GM23338 (cell line): Measurements from ENCODE around the gene C1R. TPM values are rescaled to one million over a fixed set of nuclear protein-coding genes. Genes with fewer than 3 reads are reported as not detected.

ENCODE experiments used
- ATAC-seq: fragments of 200-7000 bp; cut with Tn5 transposase; 3 replicates; pipeline ENCODE4 v1.9.1; 2020
- DNase-seq: peaks from one replicate; pipeline ENCODE4 v3.0.0-alpha.2; 2015; ENCODE audit warnings: low spot score
- H2AFZ ChIP-seq: fragments of 200-600 bp; sonication (generic); 2 replicates; pipeline ENCODE4 v1.8.0; 2016; ENCODE audit warnings: antibody characterized with exemption, mild to moderate bottlenecking, moderate library complexity
- H3F3A ChIP-seq: fragments of 200-600 bp; sonication (generic); replicated peaks from 2 replicates; pipeline ENCODE4 v1.8.0; 2017; ENCODE audit warnings: antibody characterized with exemption, mixed run types, low read depth
- H3K27ac ChIP-seq: fragments of 200-600 bp; sonication (generic); 2 replicates; pipeline ENCODE4 v1.6.1; 2016; ENCODE audit warnings: low read depth
- H3K27me3 ChIP-seq: fragments of 200-600 bp; sonication (generic); 2 replicates; pipeline ENCODE4 v1.8.0; 2016; ENCODE audit warnings: mild to moderate bottlenecking, mixed run types, moderate library complexity; ENCODE audit not compliant: insufficient read depth
- H3K36me3 ChIP-seq: fragments of 200-600 bp; sonication (generic); 2 replicates; pipeline ENCODE4 v1.8.0; 2016; ENCODE audit warnings: mild to moderate bottlenecking; ENCODE audit not compliant: insufficient read depth
- H3K4me1 ChIP-seq: fragments of 200-600 bp; sonication (generic); 2 replicates; pipeline ENCODE4 v1.8.0; 2016; ENCODE audit warnings: mild to moderate bottlenecking, moderate library complexity; ENCODE audit not compliant: insufficient read depth
- H3K4me2 ChIP-seq: fragments of 200-600 bp; sonication (generic); 2 replicates; pipeline ENCODE4 v1.7.1; 2017; ENCODE audit warnings: mixed run types
- H3K4me3 ChIP-seq: fragments of 200-600 bp; sonication (generic); 2 replicates; pipeline ENCODE4 v1.6.1; 2016; ENCODE audit warnings: mixed run types
- H3K79me2 ChIP-seq: fragments of 200-600 bp; sonication (generic); replicated peaks from 2 replicates; pipeline ENCODE4 v1.8.0; 2017; ENCODE audit warnings: mild to moderate bottlenecking; ENCODE audit not compliant: insufficient read depth
- H3K9me2 ChIP-seq: fragments of 200-600 bp; sonication (generic); 2 replicates; pipeline ENCODE4 v1.8.0; 2017; ENCODE audit not compliant: insufficient read depth
- H4K20me1 ChIP-seq: fragments of 200-600 bp; sonication (generic); replicated peaks from 2 replicates; pipeline ENCODE4 v1.8.0; 2017; ENCODE audit warnings: mild to moderate bottlenecking; ENCODE audit not compliant: insufficient read depth
- H3K27ac Mint-ChIP-seq: 2 replicates; pipeline ENCODE4 v1.8.0; 2020; ENCODE audit warnings: inconsistent platforms, mild to moderate bottlenecking, moderate library complexity, mixed read lengths
- H3K27me3 Mint-ChIP-seq: 3 replicates; pipeline ENCODE4 v1.8.0; 2022; ENCODE audit warnings: low read depth, mild to moderate bottlenecking, moderate library complexity, mixed read lengths, inconsistent platforms; ENCODE audit not compliant: insufficient read depth, poor library complexity
- H3K36me3 Mint-ChIP-seq: 3 replicates; pipeline ENCODE4 v1.8.0; 2021; ENCODE audit warnings: low read depth, mild to moderate bottlenecking, inconsistent platforms, moderate library complexity, mixed read lengths
- H3K4me1 Mint-ChIP-seq: 3 replicates; pipeline ENCODE4 v1.8.0; 2020; ENCODE audit warnings: mild to moderate bottlenecking, inconsistent platforms, mixed read lengths
- H3K4me3 Mint-ChIP-seq: 3 replicates; pipeline ENCODE4 v1.8.0; 2021; ENCODE audit warnings: moderate library complexity, mild to moderate bottlenecking, inconsistent platforms, mixed read lengths
- H3K9me3 Mint-ChIP-seq: 3 replicates; pipeline ENCODE4 v1.8.0; 2020; ENCODE audit warnings: moderate library complexity, mild to moderate bottlenecking, inconsistent platforms, mixed read lengths
- CREB1 ChIP-seq: fragments of 250-450 bp; sonication (Bioruptor Pico); IDR thresholded peaks from 2 replicates; pipeline ENCODE4 v1.5.0; 2020; ENCODE audit warnings: low read depth, mild to moderate bottlenecking, moderate library complexity
- CTCF ChIP-seq, 2 experiments: fragments of 200-600 bp in 1 of 2; sonication (generic) in 1 of 2; conservative IDR thresholded peaks; 2 replicates each; pipeline versions ENCODE4 v1.5.1 to v1.6.1; 2016 to 2017; ENCODE audit warnings: antibody characterized with exemption in 2 of 2, low read depth in 2 of 2, mild to moderate bottlenecking in 2 of 2, moderate library complexity in 1 of 2
- ETS1 ChIP-seq: IDR thresholded peaks from 2 replicates; pipeline ENCODE4 v1.6.1; 2016; ENCODE audit warnings: antibody characterized with exemption
- EZH2 ChIP-seq: fragments of 200-600 bp; sonication (generic); IDR thresholded peaks from one replicate; pipeline ENCODE4 v1.8.0; 2017; ENCODE audit warnings: antibody characterized with exemption, mild to moderate bottlenecking, low read depth; ENCODE audit not compliant: unreplicated experiment
- EZH2phosphoT487 ChIP-seq: fragments of 200-600 bp; sonication (generic); IDR thresholded peaks from one replicate; pipeline ENCODE4 v1.8.1; 2018; ENCODE audit warnings: antibody characterized with exemption; ENCODE audit not compliant: unreplicated experiment
- JUNB ChIP-seq: IDR thresholded peaks from one replicate; pipeline ENCODE4 v1.6.1; 2016; ENCODE audit warnings: antibody characterized with exemption; ENCODE audit not compliant: unreplicated experiment
- NANOG ChIP-seq: IDR thresholded peaks from 2 replicates; pipeline ENCODE4 v1.6.1; 2016; ENCODE audit warnings: antibody characterized with exemption, borderline replicate concordance
- POLR2AphosphoS5 ChIP-seq: IDR thresholded peaks from 2 replicates; pipeline ENCODE4 v1.6.1; 2016; ENCODE audit warnings: antibody characterized with exemption, low read depth
- REST ChIP-seq: IDR thresholded peaks from one replicate; pipeline ENCODE4 v1.6.1; 2018; ENCODE audit warnings: antibody characterized with exemption; ENCODE audit not compliant: unreplicated experiment
- STAT1 ChIP-seq: IDR thresholded peaks from one replicate; pipeline ENCODE4 v1.6.1; 2016; ENCODE audit warnings: antibody characterized with exemption; ENCODE audit not compliant: unreplicated experiment
- ZNF114 ChIP-seq: fragments of 250-450 bp; sonication (Bioruptor Pico); IDR thresholded peaks from 2 replicates; pipeline ENCODE4 v1.5.0; 2020; ENCODE audit warnings: mild to moderate bottlenecking, moderate library complexity
- ZNF331 ChIP-seq: fragments of 250-450 bp; sonication (Bioruptor Pico); IDR thresholded peaks from 2 replicates; pipeline ENCODE4 v1.5.0; 2020; ENCODE audit warnings: low read depth, mild to moderate bottlenecking, moderate library complexity
- polyA plus RNA-seq: library from polyadenylated mRNA; unstranded; fragments of >200 nt; fragmentation: Nextera tagmentation; extraction: Ambion mirVana; gene quantifications from 2 replicates; pipeline ENCODE4 v1.2.1, GENCODE V29; 2016
- total RNA-seq: library from RNA; depleted of rRNA; stranded (reverse); fragments of >200 nt; shearing (Covaris generic); gene quantifications from 2 replicates; pipeline ENCODE4 v1.2.3, GENCODE V29; 2014
- TF ChIP-seq, protein P1 (sequence below): fragments of 250-450 bp; sonication (Bioruptor Pico); IDR thresholded peaks from 2 replicates; pipeline ENCODE4 v1.5.0; 2020; ENCODE audit warnings: mild to moderate bottlenecking, moderate library complexity

Gene C1R
- total and polyA plus RNA-seq, 2 experiments from 2014 or later: 6.4 to 8.8 TPM

DNA sequence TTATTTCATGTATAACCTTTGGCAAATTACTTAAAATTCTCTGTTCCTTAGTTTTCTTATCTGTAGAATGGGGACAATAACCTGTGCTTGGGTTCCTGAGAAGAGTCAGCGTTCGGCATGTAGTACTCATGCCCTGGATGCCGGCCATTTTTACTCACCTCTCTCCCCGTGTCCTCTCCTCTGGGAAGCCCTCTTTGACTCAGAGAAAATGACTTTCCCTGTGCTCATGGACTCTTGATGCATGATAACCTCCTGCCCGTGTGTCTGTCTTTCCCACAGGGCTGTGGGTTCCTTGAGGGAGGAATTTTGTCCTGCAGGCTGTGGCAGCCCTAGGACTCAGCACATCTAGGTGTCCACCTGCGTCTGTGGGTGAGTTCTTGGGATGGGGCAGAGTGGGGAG, 22.6 kb upstream of the C1R start:
- H3K27me3 ChIP-seq: no peaks in the 10 kb centered on the region
- DNase-seq (no peak), ATAC-seq (no peak)
- H3K79me2 ChIP-seq: no peaks in the 10 kb centered on the region
- H3K4me1 ChIP-seq: no peaks in the 10 kb centered on the region; the same call in 1 of the 2 replicates
- Mint-ChIP-seq H3K4me3 (no peak overlapping the region), H3K9me3 (no peaks in the 10 kb centered on the region), H3K36me3 (no peaks in the 10 kb centered on the region), H3K4me1 (peaks cover 4% of the 10 kb centered on the region; the same call in 1 of the 3 replicates), H3K27ac (no peak overlapping the region), H3K27me3 (peaks cover 6% of the 10 kb centered on the region)
- H3K4me3 ChIP-seq: no peak overlapping the region
- no peaks in the 10 kb centered on the region for H3K36me3 ChIP-seq
- no peaks in the 10 kb centered on the region for H4K20me1 ChIP-seq
- no peak overlapping the region for H2AFZ ChIP-seq
- no peaks in the 10 kb centered on the region for H3F3A ChIP-seq
- no peak overlapping the region for H3K4me2 ChIP-seq
- no peak for TF ChIP-seq EZH2
- no peak for TF ChIP-seq CTCF (conservative IDR thresholded peaks at IDR 0.05; ENCODE audit: low read depth in 2 of 2)
- TF ChIP-seq ETS1: no peak
- no peak for TF ChIP-seq POLR2AphosphoS5
- TF ChIP-seq NANOG: no peak
- no peak for TF ChIP-seq ZNF114 (CRISPR knock-in tag)
- TF ChIP-seq ZNF331 (CRISPR knock-in tag): no peak
- no peak for TF ChIP-seq CREB1 (CRISPR knock-in tag)
- TF ChIP-seq EZH2phosphoT487: no peak
- TF ChIP-seq JUNB: no peak
- TF ChIP-seq, protein P1, sequence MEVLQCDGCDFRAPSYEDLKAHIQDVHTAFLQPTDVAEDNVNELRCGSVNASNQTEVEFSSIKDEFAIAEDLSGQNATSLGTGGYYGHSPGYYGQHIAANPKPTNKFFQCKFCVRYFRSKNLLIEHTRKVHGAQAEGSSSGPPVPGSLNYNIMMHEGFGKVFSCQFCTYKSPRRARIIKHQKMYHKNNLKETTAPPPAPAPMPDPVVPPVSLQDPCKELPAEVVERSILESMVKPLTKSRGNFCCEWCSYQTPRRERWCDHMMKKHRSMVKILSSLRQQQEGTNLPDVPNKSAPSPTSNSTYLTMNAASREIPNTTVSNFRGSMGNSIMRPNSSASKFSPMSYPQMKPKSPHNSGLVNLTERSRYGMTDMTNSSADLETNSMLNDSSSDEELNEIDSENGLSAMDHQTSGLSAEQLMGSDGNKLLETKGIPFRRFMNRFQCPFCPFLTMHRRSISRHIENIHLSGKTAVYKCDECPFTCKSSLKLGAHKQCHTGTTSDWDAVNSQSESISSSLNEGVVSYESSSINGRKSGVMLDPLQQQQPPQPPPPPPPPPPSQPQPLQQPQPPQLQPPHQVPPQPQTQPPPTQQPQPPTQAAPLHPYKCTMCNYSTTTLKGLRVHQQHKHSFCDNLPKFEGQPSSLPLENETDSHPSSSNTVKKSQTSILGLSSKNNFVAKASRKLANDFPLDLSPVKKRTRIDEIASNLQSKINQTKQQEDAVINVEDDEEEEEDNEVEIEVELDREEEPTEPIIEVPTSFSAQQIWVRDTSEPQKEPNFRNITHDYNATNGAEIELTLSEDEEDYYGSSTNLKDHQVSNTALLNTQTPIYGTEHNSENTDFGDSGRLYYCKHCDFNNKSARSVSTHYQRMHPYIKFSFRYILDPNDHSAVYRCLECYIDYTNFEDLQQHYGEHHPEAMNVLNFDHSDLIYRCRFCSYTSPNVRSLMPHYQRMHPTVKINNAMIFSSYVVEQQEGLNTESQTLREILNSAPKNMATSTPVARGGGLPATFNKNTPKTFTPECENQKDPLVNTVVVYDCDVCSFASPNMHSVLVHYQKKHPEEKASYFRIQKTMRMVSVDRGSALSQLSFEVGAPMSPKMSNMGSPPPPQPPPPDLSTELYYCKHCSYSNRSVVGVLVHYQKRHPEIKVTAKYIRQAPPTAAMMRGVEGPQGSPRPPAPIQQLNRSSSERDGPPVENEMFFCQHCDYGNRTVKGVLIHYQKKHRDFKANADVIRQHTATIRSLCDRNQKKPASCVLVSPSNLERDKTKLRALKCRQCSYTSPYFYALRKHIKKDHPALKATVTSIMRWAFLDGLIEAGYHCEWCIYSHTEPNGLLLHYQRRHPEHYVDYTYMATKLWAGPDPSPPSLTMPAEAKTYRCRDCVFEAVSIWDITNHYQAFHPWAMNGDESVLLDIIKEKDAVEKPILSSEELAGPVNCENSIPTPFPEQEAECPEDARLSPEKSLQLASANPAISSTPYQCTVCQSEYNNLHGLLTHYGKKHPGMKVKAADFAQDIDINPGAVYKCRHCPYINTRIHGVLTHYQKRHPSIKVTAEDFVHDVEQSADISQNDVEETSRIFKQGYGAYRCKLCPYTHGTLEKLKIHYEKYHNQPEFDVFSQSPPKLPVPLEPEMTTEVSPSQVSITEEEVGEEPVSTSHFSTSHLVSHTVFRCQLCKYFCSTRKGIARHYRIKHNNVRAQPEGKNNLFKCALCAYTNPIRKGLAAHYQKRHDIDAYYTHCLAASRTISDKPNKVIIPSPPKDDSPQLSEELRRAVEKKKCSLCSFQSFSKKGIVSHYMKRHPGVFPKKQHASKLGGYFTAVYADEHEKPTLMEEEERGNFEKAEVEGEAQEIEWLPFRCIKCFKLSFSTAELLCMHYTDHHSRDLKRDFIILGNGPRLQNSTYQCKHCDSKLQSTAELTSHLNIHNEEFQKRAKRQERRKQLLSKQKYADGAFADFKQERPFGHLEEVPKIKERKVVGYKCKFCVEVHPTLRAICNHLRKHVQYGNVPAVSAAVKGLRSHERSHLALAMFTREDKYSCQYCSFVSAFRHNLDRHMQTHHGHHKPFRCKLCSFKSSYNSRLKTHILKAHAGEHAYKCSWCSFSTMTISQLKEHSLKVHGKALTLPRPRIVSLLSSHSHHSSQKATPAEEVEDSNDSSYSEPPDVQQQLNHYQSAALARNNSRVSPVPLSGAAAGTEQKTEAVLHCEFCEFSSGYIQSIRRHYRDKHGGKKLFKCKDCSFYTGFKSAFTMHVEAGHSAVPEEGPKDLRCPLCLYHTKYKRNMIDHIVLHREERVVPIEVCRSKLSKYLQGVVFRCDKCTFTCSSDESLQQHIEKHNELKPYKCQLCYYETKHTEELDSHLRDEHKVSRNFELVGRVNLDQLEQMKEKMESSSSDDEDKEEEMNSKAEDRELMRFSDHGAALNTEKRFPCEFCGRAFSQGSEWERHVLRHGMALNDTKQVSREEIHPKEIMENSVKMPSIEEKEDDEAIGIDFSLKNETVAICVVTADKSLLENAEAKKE (CRISPR knock-in tag): no peak
- no peak for TF ChIP-seq REST
- TF ChIP-seq STAT1: no peak
- no peak overlapping the region for H3K27ac ChIP-seq
- H3K9me2 ChIP-seq: no peaks in the 10 kb centered on the region
